Non-pigmented ciliary epithelial cell (primary cell): ENCODE measurements around the gene PANX1.
A peak's percentile ranks its signal among the peaks of the same experiment; 100 is the strongest.

Experiments used
- DNase-seq: peaks from one replicate; pipeline ENCODE4 v3.0.0-alpha.2; 2010; ENCODE audit warnings: low read depth

The PANX1 gene

DNA sequence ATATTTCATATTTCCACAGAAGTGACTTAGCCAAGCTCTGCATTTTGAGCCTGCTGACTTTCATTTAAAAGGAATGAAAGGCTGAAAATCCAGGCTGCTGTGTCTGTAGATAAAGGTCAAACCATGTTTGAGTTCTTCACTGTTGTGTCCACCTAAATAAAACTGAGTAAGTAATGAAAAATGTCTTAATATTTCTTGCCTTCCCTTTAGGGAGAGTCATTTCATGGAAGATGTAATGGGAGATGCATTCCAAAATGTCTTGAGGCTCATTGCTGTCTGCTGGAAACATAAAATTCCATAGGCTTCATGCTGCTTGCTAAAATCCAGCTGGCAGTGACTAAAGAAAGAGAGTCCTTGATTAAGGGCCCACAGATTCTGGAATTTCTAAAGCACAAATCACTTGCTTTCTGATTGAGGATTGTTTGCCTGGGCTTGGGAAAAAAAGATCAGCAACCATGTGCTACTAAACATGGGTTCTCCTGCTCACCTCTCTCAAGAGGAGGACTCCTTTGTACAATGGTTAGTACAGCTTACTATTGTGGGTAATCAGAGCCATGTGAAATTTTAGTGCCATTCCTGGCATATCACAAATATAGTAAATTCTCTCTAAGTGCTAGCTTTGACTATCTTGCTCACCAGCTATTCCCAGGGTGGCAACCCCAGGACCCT lies 56.9 kb downstream of the PANX1 start:
- peak; percentile 54 for DNase-seq

DNA sequence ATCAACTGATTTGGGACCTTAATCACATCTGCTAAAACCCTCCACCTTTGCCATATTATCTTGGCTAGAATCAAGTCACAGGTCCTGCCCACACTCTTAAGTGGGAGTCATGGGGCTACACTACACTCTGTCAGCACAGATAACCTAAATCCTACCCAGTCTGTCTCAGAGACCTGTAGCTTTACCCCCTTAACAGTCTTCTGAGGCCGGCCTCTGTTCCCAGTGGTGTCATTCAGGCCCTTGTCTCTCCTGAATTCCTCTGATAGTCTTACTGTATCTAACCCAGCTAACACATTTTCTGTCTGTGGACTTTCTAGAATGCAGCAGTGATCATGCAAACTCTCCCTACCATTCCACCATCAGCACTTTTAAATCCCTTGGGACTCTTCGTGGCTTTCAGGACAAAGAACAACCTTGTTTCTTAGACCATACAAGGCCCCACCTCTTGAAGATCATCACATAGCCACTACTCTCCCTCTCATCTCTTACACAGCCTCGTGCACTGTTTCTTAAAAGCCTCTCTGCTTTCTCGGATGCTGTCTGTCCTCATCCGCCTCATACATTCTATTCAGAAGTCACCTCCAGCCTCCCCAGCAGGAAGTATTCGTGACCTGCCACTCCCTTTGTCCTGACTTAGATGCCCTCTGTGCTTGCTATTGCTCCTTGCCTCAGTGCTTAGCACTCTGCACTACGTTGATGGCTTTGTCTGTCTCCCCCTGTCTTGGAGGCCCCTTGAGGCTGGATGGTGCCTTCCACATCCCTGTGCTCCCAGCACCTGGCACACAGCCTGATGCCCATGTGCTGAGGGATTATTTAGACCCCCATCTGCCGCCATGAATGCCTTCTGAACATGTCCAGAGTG lies 57.9 kb downstream of the PANX1 start:
- DNase-seq: no peak

DNA sequence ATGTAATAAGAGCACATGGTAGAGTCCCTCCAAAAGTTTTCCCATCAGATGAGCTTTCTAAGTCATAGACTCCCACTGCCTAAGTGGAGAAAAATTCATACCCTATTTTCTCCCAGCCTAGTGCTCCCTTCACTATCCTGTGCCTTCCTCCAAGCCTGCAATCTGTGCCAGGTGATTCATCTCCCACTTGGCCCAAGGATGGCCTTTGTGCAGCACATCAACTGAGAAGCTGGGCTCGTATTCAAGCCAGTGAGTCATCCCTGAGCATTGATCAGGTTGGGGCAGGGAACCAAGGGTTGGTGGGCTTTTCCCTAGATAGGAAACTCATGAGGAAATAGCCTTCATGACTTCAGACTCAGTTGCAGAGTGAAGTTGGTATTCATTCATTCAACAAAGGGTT lies 64.6 kb downstream of the PANX1 start:
- no peak for DNase-seq

DNA sequence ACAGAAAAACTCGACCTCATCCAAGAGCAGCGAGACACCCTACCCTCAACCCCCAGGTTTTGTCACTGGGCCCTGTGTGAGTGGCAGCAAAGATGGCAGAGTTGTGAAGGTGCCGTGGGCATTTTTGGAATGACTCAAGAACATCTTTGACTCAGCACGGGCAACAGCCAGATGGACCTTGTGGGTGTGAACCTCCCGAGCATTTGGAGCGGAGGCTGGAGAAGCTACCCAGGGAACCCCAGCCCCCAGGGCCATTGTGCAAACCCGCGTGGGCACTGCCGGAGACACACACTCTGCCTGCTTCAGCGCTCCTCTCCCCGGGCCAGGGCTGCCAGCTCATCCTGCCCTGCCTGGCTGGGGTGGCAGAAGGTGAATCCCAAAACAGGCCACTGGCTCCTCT lies 66.1 kb downstream of the PANX1 start:
- DNase-seq: no peak

DNA sequence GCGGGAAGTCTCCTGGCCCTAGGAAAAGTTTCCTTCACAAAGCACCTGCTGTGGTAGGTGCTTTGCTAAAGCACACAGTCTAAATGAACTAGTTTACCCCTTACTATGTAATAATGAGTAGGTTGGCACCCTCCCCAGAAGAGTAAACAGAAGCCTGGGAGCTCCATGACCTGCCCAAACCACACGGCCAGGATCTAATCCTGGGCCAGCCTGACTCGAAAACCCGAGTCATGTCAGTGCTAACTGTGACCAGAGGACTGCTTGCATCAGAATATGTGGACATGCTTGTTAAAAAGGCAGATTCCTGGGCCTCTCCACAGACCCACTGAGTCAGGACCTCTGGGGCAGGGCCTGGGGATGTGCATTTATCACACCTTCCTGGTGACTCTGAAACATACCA lies 67.7 kb downstream of the PANX1 start:
- no peak for DNase-seq

DNA sequence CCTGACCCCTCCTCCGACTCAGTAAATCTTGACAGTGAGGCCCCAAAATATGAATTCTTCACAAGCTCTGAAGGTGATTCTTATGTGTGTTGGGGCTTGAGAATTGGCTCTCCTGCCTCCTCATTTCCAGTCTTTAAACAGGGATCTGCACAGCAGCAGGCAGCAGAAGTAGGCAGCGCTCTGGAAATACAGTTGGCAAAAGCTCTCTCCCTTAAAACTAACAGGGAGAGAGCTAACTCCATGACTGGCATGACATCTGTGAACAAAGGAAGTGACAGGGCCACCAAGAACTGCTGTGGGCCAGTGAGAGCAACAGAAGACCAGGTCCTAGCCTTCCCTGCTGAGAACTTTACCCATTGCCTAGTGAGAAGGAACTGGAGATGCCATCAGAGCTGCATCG lies 70.1 kb downstream of the PANX1 start:
- no peak for DNase-seq

DNA sequence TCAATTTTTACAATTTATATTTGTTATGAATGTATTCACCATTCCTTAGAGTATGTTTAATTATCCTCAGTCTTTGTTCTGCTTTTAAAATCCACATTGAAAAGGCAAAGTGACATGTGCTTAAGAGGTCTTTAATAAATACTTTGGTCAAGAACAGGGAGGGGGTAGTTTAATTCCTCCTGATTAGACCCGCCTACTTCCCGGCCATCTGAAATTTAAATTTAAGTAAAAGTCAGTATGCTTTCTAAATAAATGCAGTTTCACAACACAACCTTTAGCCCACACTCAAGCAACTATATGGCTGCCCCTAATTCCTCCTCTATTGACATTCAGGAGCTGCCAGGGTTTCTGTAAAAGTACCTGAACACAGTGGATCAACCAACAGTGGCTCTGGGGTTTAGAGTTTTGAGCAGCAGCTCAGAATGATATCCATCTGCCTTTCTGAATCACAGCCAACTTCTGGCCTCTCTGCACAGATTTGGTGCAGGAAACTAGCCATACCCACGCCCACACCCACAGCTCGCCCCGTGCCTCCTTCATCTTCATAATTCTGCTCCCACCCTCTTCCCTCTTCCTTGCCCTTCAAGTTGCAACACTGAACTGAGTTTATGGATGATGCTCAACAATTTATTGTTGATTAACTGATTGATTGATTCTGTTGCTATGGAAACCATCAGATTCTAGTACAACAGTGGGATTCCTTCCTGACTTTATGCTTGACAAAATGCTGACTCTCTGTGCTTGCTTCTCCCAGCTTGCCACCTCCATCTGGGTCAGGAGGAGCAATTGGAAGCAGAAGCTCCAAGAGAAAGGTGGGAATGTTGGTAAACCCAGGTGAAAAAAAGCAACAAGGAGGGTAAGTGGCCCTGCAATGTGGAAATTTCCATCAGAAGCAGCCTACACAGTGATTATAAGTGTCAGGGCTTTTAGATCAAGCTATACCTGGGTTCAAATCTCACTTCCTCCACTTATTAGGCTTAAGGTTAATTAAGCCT lies 70.8 kb downstream of the PANX1 start:
- no peak for DNase-seq

DNA sequence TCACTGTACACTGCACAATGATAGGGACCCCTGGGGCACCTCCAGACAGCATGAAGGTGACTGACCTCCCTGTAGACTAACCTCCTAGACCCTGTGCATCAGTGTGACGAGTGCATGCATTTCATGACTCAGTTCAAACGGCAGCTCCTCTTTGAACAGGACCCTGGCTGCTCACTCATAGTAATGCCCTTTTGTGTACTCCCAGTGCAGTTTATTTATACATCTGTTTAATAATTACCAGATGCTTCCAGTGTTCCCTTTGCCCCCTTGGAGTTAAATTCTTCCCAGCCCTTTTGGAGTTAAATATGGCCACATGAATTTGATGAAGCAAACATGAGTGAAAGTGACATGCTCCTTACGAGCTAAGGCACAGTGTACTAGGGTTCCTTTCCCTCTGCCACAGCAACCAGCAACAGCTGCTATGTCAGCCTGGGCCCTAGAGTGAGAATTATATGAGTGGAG lies 72.4 kb downstream of the PANX1 start:
- peak; percentile 40 for DNase-seq

DNA sequence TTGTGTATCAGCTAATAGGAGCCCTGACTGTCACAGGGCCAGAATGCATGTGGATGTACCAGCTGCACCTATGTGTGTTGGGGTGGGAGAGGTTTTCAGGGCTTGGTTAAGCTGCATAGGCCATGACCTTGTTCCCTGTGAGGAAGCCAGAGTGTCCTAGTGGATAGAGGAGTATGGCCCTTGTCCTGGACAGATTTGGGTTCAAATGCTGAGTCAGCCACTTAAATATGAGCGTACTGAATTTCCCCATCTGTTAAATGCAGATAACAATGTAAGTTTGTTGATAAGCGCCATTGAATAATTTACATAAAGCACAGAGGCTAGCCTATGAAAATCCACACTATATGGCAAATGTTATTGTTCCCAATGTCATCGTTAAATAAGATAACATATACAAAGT lies 74.4 kb downstream of the PANX1 start:
- DNase-seq: no peak

DNA sequence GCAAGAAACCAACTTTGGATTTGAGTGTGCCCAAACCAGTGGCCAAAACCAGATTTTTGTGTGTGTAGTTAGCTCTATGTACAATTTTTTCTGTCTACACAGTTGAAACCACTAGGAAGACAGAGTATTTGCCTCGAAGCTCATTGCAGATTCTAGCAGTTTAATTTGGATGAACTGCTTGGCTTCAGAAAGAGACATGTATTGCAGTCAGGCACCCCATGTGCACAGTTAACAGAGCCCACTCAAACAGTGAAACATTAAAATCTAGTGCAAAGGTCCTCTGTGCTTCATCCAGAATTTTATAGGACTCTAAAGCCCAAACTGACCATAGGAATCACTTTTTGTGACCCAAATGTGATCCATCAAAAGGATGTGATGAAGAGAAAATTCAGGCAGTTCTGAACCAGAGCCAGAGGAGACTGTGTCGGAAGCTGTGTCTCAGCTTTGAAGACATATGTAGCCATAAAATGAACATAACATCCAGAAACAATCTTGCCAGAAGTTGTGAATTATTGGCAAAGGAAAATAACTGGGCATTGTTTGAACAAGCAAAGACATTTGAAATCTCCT lies 82.7 kb downstream of the PANX1 start:
- DNase-seq: no peak

DNA sequence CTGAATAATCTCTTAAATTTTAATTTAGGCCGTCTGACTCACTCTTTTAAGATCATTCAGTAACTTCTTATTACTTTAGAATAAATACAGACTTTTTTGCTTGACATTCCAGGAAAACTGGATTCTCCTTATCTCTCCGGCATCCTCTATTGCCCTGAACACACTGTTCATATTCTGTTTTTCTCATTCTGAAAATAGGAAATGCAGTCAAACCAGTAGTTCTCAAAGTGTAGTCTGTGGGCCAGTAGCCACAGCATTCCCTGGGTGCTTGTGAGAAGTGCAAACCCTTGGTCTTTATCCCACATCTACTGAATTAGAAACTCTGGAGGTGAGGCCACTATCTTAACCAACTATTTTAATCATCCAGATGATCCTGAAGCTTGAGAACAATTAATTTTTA lies 84.3 kb downstream of the PANX1 start:
- no peak for DNase-seq

DNA sequence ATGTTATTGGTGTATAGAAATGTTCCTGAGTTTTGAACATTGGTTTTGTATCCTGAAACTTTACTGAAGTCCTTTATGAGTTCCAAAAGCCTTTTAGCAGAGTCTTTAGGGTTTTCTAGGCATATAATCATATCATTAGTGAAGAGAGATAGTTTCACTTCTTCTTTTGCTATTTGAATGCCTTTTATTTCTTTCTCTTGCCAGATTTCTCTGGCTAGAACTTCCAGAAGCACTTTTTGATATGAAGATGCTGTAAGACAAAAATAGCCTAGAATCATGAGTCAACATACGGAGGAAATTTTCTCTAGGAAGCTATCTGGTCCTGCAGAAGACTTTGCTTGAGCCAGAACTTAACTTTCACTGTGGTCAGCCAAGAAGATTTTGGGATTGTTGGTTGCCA lies 89.1 kb downstream of the PANX1 start:
- no peak for DNase-seq

DNA sequence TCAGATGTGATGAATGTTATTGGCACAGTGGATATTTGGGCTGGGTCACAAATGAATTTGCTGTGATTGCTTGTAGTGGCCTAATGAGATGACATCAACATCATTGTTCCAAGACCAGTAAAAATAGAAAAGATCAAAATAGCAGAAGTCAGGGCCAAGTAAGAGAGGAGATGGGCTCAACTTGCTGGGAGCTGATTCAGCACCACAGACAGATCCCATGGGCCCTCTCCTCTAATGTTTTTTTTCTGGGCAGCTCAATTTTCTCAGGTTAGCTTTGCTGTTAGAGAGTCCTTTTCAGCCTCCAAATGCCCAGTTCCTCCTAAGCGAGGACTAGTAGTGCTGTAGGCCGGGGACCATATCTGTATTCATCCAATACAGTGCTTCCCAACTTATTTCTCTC lies 89.7 kb downstream of the PANX1 start:
- no peak for DNase-seq

DNA sequence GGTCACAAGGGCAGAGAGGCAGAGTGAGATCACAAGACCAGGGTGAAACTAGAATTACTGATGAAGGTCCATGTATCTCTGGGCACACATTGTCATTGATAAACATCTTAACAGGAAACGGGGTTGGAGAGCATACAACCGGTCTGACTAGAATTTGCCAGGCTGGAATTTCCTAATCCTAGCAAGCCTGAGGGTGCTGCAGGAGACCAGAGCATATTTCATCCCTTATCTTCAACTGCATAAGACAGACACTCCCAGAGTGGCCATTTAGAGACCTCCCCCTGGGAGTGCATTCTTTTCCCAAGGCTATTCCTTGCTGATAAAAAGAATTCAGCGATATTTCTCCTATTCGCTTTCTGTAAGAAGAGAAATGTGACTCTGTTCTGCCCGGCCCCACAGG lies 91.1 kb downstream of the PANX1 start:
- DNase-seq: no peak

DNA sequence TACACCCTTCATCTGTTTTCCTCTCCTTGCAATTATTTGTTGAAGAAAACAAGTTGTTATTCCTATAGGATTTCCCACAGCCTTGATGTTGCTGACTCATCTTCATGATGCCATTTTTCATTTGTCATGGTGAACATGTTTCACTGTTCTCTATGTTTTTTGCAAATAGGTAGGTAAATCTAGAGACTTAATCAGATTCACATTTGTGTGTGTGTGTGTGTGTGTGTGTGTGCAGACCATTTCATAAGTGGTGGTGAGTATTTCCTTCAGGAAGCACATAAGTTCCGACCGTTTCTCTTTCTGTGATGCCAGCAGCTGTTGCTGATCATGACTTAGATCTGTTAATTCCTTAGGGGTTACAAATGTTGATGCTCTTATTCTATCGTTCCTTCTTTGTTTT lies 95.4 kb downstream of the PANX1 start:
- no peak for DNase-seq
